VCaP (cell line): Measurements from ENCODE around the gene RPA1.

ENCODE experiments used
- H3K27ac ChIP-seq: fragments of 450-650 bp; 2 replicates; pipeline ENCODE4 v1.5.1; 2017
- CTCF ChIP-seq: fragments of 450-650 bp; conservative IDR thresholded peaks from 2 replicates; pipeline ENCODE4 v1.5.1; 2017; ENCODE audit warnings: mild to moderate bottlenecking, moderate library complexity

RPA1 gene

DNA sequence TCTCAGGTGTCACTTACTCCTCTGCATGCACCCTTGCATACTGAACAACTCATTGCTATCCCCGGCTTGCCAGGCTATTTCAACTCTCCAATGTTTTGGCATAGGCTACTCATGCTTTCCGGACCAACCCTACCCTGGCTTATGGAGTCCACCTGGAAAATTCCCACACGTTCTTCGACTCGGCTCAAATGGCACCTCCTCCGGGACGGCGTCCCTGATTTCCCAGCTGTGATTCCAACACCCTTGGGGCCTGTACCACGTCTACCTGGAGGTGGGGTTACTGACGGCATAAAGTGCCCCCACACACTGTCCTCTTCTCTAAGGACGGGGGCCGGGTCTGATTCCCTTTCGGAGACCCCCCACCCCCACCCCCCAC is 601 bp upstream of the RPA1 start:
- peak overlapping the region; percentile 83 for H3K27ac ChIP-seq
- TF ChIP-seq CTCF: no peak

DNA sequence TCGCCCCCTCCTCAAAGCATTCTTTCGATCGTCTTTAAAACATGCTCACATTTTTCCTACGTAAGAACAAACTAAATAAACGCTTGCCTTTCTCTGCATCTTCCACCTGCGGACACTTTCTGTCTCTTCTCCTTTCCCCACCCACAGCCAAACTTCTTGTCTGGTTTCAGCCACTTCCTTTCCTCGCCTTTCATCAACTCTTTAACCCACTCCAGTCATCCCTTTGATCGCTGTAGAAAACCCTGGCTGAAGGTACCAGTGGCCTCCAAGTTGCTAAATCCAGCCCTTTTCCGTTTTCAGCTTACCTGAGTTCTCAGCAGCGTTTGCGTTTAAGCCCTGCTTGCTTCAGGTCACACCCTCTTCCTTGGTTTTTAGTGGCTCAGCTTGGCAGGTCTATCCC is 483 bp downstream of the RPA1 start:
- peak overlapping the region; percentile 83 for H3K27ac ChIP-seq
- TF ChIP-seq CTCF: no peak

- no peak for TF ChIP-seq CTCF
- no peak overlapping the region for H3K27ac ChIP-seq
These were observed 4.8 kb downstream of the RPA1 start for GRCh38 chr17:1834380-1835149.

DNA sequence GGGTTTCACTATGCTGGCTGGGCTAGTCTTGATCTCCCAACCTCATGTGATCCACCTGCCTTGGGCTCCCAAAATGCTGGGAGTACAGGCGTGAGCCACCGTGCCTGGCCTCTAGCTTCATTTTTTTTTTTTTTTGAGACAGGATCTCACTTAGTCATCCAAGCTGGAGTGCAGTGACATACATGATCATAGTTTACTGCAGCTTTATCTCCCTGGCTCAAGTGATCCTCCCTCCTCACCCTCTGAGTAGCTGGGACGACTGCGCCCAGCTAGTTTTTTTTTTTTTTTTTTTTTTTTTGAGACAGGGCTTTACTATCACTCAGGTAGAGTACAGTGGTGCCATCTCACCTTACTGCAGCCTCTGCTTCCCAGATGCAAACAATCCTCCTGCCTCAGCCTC is 9.7 kb downstream of the RPA1 start:
- H3K27ac ChIP-seq: no peak overlapping the region
- TF ChIP-seq CTCF: no peak

DNA sequence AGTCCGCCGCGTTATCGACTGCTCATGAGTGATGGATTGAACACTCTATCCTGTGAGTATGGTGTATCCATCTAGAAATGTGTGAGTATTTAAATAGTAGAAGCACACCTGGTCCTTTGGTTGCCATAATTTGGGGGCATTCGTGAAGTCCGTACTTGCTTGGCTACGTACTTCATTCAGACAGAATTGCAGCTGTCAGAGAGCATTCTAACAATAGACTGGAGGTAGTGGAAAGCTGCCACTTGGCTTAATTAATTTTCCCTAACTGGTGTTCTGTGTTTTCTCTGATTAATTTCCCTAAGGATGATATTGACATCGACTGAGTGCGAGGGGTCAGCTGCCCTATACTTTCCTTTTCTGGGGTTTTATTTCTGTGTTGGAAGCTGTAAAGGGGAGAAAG is 14.1 kb downstream of the RPA1 start:
- TF ChIP-seq CTCF: no peak
- no peak overlapping the region for H3K27ac ChIP-seq

DNA sequence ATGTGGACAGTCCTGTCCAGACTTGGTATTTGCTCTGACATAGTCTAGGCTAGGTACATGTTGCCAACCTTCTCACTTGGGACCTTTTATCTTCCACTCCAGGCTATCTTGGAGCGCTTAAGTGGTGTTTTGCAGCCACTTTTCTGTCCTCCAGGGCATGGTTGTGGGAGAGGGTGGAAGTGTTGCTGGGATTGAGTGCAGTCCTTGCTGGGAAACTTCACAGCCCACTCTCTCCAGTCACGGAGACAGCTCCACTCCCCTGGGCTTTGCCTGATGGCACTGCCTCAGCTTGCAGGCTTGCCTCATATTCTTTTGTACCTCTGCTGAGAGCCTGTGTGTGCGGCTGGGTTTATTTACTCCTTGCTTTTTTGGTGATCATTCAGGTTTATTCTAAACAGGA is 17.4 kb downstream of the RPA1 start:
- no peak overlapping the region for H3K27ac ChIP-seq
- TF ChIP-seq CTCF: no peak

- no peak overlapping the region for H3K27ac ChIP-seq
- no peak for TF ChIP-seq CTCF
These were observed 22.5 kb downstream of the RPA1 start for GRCh38 chr17:1852327-1852726.
